SIG-M5 (cell line): ENCODE results near the gene SLC22A4.

Experiments used
- DNase-seq: peaks from one replicate; lab custom pipeline; 2025; lab: John Stamatoyannopoulos, UW

SLC22A4 gene

DNA sequence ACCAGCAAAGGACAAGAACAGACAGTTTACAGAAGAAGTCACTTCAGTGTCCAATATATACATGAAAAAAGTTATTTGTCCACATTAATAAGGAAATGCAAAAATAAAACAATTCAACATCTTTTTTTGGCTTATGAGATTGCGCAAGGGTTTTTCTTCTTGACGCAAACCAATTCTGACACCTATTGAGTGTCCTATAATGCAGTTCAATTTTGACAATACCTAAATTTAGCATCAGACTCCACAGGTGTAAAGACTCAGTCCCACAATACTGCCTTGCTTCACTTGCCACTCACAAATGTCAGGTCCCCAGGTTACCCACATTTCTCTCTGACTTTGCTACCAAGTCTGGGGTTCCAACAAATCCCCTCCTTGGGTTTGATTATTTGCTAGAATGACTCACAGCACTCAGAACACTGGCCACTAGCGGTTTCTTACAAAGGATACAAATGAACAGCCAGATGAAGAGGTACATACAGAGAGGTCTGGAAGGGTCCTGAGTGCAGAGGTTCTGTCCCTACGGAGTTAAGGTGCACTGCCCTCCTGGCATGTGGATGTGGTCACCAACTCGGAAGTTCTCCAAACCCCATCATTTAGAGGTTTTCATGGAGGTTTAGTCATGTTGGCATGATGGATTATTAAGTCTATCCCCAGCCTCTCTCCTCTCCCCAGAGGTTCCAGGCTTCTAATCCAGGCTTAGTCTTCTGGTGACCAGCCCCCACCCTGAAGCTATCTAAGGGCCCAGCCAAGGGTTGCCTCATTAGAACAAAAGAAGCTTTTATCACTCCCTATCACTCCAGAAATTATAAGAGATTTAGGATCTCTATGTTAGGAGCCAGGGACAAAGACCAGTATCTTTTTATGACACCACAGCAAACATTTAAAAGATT, 48.3 kb downstream of the SLC22A4 start:
- no peak for DNase-seq

DNA sequence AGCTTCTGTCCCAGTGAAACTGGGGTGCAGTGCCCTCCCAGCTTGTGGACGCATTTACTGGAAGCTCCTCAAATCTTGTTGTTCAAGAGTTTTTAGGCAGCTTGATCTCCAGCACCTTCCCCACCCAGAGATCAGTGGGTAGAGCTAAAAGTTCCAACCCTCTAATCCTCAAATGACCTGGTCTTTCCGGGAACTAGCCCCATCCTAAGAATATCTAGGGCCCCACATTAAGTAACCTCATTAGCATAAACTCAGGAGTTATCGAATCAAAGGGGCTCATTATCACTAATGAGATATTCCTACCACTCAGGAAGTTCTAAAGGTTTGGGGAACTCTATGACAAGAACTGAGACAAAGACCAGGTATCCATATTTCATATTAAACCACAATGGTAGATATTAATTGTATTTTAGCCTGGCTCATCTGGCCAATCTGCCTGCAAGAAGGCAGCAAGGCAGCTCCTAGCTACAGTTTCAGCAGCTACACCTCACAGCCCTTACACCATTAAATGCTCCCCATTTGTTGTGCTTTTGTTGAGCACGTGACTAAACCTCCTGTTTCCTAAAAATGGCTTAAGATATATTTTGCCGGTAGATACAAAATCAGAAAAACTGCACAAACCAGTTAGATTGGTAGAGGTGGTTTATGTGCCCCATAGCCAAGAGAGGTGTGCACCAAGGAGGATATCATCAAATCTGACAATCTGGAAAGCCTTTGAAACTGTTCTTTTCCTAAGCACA, 50.8 kb downstream of the SLC22A4 start:
- no peak for DNase-seq

DNA sequence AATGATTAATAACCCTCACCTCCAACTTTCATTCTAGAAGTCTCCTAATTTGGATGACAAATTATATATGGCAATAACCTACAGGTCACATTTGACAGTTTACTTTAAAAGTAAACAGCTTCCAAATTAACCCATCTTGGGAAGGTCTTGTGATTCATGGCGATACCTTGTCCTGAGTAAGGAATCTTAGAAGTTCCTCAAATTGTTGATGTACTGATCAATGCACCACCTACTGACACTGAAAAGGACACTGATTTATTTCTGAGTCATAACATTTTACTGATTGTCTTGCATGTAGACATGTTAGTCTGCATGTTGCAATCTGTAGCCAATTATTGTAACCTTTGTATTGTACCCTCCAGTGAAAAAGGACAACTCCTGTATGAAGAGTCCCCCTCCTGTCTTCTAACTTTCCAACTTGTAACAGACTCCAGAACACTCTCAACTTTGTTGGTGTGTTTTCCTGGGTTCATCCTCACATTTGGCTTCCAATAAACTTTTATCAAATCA, 59.3 kb downstream of the SLC22A4 start:
- no peak for DNase-seq

DNA sequence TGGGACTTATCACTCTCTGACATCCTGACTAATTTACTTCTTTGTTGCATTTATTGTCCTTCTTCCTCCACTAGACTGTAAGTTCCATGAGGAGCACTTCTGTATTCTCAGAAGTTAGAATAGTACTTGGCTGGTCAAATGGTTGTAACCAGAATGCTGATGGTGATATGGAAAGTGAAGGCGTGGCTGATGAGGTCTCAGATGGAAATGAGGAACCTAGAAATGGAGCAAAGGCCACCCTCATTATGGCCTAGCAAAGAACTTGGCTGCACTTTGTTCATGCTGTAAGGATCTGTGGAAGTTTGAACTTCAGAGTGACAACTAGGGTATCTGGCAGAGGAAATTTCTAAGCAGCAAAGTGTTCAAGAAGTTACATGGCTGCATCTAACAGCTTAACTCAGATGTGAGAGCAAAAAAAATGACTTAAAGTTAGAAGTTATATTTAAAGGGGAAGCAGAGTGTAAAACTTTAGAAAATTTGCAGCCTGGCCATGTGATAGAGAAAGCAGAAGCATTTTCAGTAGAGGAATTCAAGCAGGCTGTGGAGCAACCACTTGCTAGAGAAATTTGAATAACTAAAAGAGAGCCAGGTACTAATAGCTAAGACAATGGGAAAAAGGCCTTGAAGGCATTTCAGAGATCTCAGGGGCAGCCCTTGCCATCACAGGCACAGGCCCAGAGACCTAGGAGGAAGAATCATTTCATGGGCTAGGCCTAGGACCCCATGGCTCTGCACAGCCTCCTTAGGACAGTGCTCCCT, 60.4 kb downstream of the SLC22A4 start:
- peak; percentile 60 for DNase-seq

DNA sequence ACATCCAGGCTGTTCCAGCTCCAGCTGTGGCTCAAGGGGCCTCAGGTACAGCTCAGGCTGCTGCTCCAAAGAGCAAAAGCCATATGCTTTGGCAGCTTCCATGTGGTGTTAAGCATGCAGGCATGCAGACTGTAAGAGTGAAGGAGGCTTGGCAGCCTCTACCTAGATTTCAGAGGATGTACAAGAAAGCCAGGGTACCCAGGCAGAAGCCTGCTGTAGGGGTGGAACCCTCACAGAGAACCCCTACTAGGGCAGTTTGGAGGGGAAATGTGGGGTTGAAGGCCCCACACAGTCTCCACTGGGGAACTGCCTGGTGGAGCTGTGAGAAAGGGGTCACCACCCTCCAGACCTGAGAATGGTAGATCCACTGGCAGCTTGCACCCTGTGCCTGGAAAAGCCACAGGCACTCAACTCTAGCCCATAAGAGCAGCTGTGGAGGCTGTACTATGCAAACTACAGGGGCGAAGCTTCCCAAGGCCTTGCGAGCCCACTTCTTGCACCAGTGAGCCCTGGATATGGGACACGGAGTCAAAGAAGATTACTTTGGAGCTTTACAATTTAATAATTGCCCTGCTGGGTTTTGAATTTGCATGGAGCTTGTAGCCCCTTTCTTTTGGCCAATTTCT, 61.1 kb downstream of the SLC22A4 start:
- DNase-seq: no peak

DNA sequence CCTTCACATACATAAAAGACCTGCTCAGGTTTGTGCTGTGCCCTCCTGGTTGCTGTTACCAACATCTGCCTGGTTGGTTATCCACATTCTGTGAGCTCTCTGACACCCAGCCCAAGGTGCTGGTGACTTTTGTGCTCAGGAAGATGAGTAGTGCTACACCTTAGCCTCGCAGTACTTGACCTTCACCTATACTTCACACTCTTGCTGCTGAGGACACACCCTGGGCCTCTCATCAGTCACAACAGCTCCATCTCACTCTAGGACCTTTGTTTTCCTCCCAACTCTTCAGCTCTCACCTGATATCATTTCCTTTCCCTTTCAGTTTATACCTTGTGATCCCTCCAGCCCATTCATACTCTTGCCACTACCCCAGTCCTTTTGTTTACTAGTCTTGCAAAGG, 64.6 kb downstream of the SLC22A4 start:
- no peak for DNase-seq

GRCh38 chr5:132362086-132362485, 67.9 kb downstream of the SLC22A4 start:
- DNase-seq: no peak

DNA sequence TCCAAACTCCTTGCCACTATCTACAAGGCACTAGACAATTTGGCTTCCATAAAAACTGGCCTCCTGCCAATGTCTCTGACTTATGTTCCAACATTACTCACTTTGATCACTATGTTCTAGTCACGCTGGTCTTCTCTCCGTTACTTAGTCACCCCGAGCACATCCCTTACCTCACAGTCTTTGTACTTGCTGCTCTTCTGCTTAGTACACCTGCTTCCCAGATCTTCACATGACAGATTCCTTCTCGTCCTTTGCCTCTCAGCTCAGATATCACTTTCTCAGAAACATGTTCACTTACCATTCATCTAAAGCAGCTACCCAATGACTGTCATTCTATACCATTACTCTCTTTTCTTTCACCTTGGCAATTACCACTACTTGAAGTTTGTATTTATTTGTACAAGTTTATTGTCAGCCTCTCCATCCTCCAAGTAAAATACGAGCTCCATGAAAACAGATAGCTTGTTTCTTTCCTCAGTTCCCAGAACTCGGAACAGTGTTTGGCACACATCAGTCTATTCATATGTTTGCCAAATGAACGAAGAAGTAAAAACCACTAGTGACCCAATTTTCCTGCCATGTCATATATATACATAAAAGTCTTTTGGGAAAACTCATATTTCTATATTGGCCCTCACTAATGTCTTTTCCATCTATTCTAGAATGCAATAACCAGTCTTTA, 69.4 kb downstream of the SLC22A4 start:
- no peak for DNase-seq

DNA sequence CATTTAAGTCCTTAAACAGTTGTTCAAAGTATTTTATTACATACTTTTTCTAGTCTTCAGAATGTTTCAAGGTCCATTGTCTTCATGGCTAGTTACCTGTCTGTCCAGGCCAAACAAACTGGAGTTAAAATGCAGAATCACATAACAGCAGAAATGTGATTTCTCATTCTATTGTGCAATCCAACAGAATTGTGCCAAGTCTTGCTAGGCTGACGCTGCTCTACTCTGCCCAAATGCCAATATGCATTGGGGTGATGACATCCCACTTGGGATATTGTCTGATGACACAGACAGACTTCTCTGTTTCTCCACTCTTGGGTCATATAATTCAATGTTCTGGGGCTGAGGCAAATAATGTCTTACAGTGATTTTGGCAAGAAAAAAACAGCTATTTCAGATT, 70.1 kb downstream of the SLC22A4 start:
- no peak for DNase-seq

DNA sequence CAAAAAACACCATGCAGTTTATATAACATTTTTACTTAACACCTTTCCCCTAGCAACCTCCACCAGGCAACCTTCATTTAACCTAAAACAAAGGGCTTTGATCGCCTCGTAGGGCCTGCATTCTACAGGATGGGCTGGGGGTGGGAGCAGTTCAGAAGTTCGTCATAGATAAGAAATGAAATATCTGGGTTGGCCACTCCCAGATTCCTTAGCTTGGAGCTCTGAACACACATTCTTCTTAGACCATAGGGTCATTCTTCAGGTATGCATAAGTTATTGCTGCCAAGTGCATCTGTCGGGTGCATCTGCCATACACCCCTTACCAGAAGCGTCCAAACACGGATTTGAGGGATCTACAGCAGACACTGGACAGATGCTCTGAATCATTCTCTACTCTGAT, 71.0 kb downstream of the SLC22A4 start:
- no peak for DNase-seq

GRCh38 chr5:132368186-132368585, 74.0 kb downstream of the SLC22A4 start:
- DNase-seq: no peak

DNA sequence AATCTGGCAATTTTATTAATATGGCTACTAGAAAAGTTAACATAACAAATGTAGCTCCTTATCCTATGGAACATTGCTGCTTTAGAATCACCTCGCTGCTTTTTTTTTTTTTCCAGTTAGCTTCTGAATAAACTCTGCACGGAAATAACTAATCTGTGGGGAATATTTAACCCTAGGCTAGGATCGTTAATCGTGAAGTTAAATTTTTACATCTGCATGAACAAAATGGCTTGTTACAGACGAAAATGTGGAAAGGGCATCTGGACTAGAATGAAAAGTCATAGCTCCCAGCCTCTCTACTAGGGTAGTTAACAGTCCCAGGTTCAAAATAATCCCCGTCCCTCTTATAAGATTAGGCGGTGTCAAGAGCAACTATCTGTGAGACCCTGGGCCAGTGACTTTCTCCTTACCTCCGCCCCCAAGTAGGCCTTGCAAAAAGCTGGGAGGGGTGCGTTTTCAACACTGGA, 74.8 kb downstream of the SLC22A4 start:
- no peak for DNase-seq

DNA sequence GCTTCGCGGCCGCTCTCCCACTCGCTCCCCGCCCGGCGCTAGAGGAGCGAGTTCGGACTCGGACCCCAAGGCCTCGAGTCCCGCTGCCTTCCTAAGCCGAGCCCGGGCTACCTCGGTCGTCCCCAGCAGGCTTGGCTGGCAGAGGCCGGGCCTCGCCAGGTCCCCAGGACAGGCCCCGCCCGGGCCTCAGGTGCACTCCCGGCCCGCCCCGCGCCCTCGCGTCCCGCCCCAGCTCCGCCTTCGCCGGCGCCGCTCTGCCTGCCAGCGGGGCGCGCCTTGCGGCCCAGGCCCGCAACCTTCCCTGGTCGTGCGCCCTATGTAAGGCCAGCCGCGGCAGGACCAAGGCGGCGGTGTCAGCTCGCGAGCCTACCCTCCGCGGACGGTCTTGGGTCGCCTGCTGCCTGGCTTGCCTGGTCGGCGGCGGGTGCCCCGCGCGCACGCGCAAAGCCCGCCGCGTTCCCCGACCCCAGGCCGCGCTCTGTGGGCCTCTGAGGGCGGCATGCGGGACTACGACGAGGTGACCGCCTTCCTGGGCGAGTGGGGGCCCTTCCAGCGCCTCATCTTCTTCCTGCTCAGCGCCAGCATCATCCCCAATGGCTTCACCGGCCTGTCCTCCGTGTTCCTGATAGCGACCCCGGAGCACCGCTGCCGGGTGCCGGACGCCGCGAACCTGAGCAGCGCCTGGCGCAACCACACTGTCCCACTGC, 75.4 kb downstream of the SLC22A4 start, which contains the start of gene SLC22A5:
SLC22A5 (plus strand) TSS at position 237 of the 707 bp plus-strand sequence; CDS start at position 500, 263 bp downstream.
- DNase-seq: no peak

GRCh38 chr5:132370181-132370970, 76.2 kb downstream of the SLC22A4 start:
- no peak for DNase-seq

DNA sequence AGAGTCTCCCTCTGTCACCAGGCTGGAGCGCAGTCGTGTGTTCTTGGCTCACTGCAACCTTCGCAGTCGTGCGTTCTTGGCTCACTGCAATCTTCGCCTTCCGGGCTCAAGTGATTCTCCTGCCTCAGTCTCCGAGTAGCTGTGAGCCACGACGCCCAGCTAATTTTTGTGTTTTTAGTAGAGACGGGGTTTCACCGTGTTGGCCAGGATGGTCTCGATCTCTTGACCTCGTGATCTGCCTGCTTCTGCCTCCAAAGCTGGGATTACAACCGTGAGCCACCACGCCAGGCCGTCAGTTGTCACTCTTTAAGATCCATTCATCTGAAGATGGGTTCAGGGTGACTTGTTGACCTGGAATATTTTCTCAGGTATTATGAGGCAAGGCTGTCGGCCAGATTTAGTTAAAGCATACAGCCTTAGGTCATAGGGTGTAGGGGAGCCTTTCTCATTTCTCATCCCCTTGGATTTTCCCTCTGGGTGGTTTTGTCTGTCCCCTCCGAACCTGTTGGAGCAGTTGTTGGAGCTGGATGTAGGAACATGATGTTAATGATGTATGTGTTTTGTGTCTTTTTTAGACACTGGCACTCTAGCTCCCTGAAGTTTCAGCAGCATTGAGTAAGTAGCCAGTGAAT, 76.9 kb downstream of the SLC22A4 start:
- DNase-seq: no peak

DNA sequence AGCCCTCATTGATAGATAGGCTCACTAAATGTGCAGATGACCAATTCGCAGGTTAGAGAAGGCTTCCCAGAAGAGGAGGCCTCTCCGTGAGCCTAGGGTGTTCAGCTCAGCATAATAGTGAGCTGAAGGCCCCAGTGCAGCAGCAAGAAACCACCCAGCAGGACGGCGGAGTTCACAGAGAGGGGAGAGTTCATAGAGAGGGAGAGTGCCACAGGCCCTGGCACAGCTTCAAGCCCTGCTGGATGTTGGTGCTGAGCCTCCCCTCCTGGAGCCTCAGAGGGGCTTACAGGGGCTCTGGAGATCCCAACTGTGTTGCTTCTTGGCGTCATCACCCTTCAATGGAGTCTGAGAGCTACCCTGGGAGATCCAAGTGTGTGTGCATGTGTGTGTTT, 77.4 kb downstream of the SLC22A4 start:
- no peak for DNase-seq

GRCh38 chr5:132372127-132372526, 77.9 kb downstream of the SLC22A4 start:
- DNase-seq: no peak

- DNase-seq: no peak
Measured at GRCh38 chr5:132372542-132372941, 78.3 kb downstream of the SLC22A4 start.

DNA sequence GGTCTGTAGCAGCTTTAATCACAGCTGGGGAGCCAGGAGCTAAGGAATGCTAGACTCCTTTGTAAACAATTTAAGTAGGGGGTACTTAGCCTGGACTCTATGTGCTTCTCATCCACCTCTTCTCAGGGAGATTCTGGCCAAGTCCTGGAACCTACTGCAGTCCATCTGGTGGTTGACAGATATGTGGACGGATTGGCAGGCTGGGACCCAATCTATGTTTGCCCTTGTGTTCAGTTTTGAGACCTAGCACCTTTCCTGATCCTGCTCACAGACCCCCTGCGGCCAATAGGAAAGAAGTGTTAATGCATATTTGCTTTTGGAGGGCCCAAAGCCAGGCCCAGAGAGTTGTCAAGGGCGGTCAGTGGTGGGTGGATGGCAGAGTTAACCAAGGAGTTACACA, 81.8 kb downstream of the SLC22A4 start:
- DNase-seq: no peak
